ENCODE results near the gene ZRANB1. TPM values are rescaled to one million over a fixed set of nuclear protein-coding genes. Genes with fewer than 3 reads are reported as not detected.

The ZRANB1 gene
- total RNA-seq, 2 donors from 2014 or later = 8.4 to 13.1 TPM

GRCh38 chr10:124949543-124949942 lies 7.6 kb downstream of the ZRANB1 start:
- Histone ChIP-seq H3K27me3 (no peaks in the 10 kb centered on the region), H3K9ac (ENCODE audit: low read depth in 2 of 2, low read length in 2 of 2) (no peak overlapping the region), H3K36me3 (no peaks in the 10 kb centered on the region), H3K4me1 (no peaks in the 10 kb centered on the region), H3K4me3 (no peak overlapping the region), H3K27ac (no peak overlapping the region), H3K9me3 (no peaks in the 10 kb centered on the region)
- TF ChIP-seq CTCF (IDR thresholded peaks at IDR 0.05) = no peak
- DNase-seq = no peak
- intact Hi-C loops (cut with DNase I) = no loop called here

- Histone ChIP-seq H3K4me3 (no peak overlapping the region), H3K9ac (ENCODE audit: low read depth in 2 of 2, low read length in 2 of 2) (no peak overlapping the region), H3K27me3 (no peaks in the 10 kb centered on the region), H3K4me1 (no peaks in the 10 kb centered on the region), H3K27ac (no peak overlapping the region), H3K9me3 (no peaks in the 10 kb centered on the region), H3K36me3 (no peaks in the 10 kb centered on the region)
- no peak for TF ChIP-seq CTCF (IDR thresholded peaks at IDR 0.05)
- intact Hi-C loops (cut with DNase I) = no loop called here
- no peak for DNase-seq
These were observed 10.2 kb downstream of the ZRANB1 start for GRCh38 chr10:124952123-124952522.

GRCh38 chr10:124953421-124953820 lies 11.5 kb downstream of the ZRANB1 start:
- Histone ChIP-seq H3K27me3 (no peaks in the 10 kb centered on the region), H3K36me3 (no peaks in the 10 kb centered on the region), H3K9ac (ENCODE audit: low read depth in 2 of 2, low read length in 2 of 2) (no peak overlapping the region), H3K9me3 (no peaks in the 10 kb centered on the region), H3K27ac (no peak overlapping the region), H3K4me3 (no peak overlapping the region), H3K4me1 (no peaks in the 10 kb centered on the region)
- TF ChIP-seq CTCF (IDR thresholded peaks at IDR 0.05) = no peak
- intact Hi-C loops (cut with DNase I) = no loop called here
- DNase-seq = no peak

- Histone ChIP-seq H3K9ac (ENCODE audit: low read depth in 2 of 2, low read length in 2 of 2) (no peak overlapping the region), H3K4me3 (no peak overlapping the region), H3K9me3 (no peaks in the 10 kb centered on the region), H3K4me1 (no peaks in the 10 kb centered on the region), H3K27me3 (no peaks in the 10 kb centered on the region), H3K27ac (no peak overlapping the region), H3K36me3 (no peaks in the 10 kb centered on the region)
- TF ChIP-seq CTCF (IDR thresholded peaks at IDR 0.05) = no peak
- no peak for DNase-seq
- intact Hi-C loops (cut with DNase I) = no loop called here
These were observed 13.3 kb downstream of the ZRANB1 start for GRCh38 chr10:124955243-124955642.

GRCh38 chr10:124955868-124956267 lies 13.9 kb downstream of the ZRANB1 start:
- H3K9ac ChIP-seq (ENCODE audit: low read depth in 2 of 2, low read length in 2 of 2) = no peak overlapping the region
- H3K4me1 ChIP-seq = no peaks in the 10 kb centered on the region
- intact Hi-C loops (cut with DNase I) = no loop called here
- no peak overlapping the region for H3K4me3 ChIP-seq
- H3K36me3 ChIP-seq = no peaks in the 10 kb centered on the region
- H3K9me3 ChIP-seq = no peaks in the 10 kb centered on the region
- DNase-seq = no peak
- no peak overlapping the region for H3K27ac ChIP-seq
- TF ChIP-seq CTCF (IDR thresholded peaks at IDR 0.05) = no peak
- no peaks in the 10 kb centered on the region for H3K27me3 ChIP-seq

GRCh38 chr10:124956764-124957163 lies 14.8 kb downstream of the ZRANB1 start:
- intact Hi-C loops (cut with DNase I) = no loop called here
- H3K27ac ChIP-seq = no peak overlapping the region
- no peaks in the 10 kb centered on the region for H3K27me3 ChIP-seq
- no peaks in the 10 kb centered on the region for H3K36me3 ChIP-seq
- no peak for TF ChIP-seq CTCF (IDR thresholded peaks at IDR 0.05)
- no peaks in the 10 kb centered on the region for H3K4me1 ChIP-seq
- H3K9me3 ChIP-seq = no peaks in the 10 kb centered on the region
- no peak for DNase-seq
- no peak overlapping the region for H3K9ac ChIP-seq (ENCODE audit: low read depth in 2 of 2, low read length in 2 of 2)
- no peak overlapping the region for H3K4me3 ChIP-seq
